Measurements from ENCODE around the gene CSPG4.

GRCh38 chr15:75713338-75713895 is 769 bp upstream of the CSPG4 start:
- no peak for TF ChIP-seq CTCF (IDR thresholded peaks at IDR 0.05)
- TF ChIP-seq POLR2A (IDR thresholded peaks at IDR 0.05): no peak

Measured in ovary (tissue), 3 donors.